Left hindlimb (tissue), 1 donor: ENCODE data around the gene PANX2.
"Not testable (repeated sequence)": the region's sequence is repeated elsewhere in the genome, so short reads cannot be mapped to it uniquely, and the experiment has no call there.

ENCODE experiments used
- DNase-seq: peaks from one replicate; pipeline ENCODE4 v3.0.0-alpha.2; 2018

Gene PANX2

DNA sequence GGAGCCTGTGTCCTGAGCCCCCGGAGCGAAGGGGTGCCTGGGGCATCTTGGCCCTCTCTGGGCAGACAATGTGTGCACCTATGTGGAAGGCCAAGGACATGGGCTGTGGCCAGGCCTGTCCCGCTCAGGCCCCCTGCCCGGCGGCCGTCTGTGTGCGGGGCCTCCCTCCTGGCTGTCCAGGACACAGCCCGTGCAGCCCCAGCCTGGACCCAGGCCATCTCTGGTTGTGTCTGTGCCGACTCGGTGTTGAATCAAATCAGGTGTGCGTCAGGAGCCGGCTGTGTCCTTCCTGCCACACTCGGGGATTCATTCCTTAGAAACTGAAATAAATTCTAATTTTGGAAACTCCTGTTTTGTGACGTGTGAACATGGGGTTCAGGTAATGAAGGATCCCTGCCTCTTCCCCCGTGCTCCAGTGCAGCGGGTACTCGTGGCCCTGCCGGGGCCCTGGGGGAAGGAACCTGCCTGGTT, 28.8 kb downstream of the PANX2 start:
- no peak for DNase-seq

DNA sequence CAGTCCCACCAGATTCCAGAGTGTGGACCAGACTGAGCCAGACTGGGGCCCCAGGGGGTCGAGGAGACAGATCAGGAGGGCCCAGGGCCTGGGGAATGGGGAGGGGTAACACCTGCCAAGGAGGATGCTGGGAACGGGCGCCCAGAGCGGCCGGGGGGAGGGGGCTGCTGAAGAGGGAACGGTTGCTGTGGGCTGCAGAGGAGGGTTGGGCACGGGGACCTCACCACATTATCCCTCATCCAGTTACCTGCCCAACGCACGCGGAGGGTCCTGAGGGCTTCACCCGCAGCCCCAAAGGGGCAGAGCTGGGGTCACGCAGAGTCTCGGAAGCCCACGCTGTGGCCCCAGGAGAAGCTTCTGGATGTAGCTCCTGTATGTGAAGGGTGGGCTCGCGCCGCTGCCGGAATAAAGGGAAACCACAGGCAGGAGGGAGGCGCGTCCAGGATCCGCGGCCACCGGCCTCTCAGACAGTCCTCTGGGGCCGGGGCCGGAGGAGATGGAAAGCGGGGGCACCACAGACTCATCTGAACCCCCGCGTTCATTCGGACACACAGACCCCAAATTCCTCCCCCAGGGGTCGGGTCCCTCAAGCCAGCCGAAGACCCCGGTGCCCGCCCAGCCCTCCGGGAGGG, 29.4 kb downstream of the PANX2 start:
- DNase-seq: no peak

- DNase-seq: peak; percentile 96
These were observed 30.1 kb downstream of the PANX2 start, which contains the start of gene SELENOO for GRCh38 chr22:50200461-50201190. Gene SELENOO, plus strand, starts transcription at chr22:50201011. Its CDS starts 26 bp downstream, at chr22:50201037.

- DNase-seq: no peak
These were observed 30.9 kb downstream of the PANX2 start for GRCh38 chr22:50201191-50202129.

DNA sequence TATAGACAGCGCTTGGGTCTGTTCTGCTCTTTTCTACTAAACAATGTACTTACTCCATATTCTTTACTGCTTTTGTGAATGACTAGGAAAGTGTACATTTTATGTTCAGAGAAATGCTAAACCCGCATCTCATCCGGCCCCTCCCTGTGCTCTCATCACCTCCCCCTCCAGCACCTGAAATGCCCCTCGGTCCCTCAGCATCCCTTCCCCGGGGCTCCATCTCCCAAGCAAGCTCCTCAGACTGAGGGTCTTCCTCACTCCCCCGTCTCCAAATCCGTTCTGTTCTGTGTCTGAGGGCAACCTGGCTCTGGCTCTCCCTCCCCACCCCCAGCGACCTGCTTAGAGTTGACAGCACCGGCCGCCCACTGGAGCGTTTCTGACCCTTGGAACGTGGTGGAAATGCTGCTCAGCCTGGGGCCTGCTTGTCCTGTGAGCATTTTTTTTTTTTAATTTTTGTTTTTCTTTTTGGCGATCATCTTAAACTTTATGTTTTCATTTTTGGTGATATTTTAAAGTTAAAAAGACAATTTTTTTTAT, 31.7 kb downstream of the PANX2 start:
- no peak for DNase-seq

DNA sequence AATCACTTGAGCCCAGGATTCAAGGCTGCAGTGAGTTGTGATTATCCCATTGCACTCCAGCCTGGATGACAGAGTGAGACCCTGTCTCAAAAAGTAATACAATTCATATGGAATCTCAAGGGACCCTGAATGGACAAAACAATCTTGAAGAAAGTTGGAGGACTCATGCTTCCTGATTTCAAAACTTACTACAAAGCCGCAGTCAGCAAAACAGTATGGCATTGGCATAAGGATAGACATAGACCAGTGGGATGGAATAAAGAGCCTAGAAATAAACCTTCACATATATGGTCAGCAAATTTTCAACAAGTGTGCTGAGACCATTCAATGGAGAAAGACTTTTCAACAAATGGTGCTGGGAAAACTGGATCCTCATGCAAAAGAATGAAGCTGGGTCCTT, 32.8 kb downstream of the PANX2 start:
- no peak for DNase-seq

DNA sequence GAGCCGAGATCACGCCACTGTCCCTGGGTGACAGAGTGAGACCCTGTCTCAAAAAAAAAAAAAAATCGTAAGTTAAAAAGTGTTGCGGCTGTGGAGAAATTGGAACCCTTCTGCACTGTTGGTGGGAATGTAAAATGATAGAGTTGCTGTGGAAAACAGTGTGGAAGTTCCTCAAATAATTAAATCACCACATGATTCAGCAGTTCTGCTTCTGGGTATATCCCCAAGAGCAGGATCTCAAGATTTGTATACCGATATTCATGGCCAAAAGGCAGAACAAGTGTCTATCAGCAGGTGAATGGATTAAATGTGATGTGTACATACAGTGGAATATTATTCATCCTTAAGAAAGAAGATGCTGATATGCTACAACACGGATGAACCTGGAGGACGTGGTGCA, 34.0 kb downstream of the PANX2 start:
- no peak for DNase-seq

DNA sequence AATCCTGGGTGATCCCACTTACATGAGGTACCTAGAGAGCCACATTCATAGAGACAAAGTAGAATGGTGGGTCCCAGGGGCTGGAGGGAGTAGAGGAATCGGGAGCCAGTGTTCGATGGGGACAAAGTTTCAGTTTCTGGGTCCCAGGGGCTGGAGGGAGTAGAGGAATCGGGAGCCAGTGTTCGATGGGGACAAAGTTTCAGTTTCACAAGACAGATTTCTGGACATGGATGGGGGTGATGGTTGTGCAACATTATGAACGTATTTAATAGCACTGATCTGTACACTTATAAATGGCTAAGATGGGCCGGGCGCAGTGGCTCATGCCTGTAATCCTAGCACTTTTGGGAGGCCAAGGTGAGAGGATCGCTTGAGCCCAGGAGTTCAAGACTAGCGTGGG, 34.5 kb downstream of the PANX2 start:
- not testable (repeated sequence) for DNase-seq

DNA sequence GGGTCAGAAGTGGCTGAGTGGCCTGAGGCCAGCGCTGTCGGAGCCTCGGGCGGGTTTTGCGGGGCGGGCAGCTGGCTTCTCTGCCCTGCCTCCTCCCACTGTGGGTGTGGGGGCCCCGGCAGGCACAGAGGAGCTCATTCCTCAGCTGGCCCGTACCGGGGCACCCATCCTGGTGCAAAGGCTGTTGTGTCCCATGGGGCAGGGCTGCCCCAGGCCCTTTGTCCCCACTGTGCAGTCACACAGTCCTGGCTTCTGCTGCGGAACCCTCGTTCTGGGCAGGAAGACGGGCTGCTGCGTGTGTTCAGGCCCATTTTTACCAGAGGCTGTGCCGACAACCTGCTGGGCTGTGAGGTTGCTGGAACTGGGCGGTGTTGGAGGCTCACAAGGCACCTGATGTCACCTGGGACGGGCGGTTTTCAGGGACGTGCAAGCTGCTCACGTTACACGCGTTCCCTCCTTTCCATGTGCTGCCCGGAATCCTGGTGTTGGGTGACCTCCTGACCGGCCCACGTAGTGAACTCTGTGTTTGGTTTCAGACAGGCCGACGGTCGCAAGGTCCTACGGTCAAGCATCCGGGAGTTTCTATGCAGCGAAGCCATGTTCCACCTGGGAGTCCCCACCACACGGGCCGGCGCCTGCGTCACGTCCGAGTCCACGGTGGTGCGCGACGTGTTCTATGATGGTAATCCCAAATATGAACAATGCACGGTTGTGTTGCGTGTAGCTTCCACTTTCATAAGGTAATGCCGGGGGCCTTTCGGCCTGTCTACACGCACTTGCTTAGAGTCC, 35.4 kb downstream of the PANX2 start:
- no peak for DNase-seq

DNA sequence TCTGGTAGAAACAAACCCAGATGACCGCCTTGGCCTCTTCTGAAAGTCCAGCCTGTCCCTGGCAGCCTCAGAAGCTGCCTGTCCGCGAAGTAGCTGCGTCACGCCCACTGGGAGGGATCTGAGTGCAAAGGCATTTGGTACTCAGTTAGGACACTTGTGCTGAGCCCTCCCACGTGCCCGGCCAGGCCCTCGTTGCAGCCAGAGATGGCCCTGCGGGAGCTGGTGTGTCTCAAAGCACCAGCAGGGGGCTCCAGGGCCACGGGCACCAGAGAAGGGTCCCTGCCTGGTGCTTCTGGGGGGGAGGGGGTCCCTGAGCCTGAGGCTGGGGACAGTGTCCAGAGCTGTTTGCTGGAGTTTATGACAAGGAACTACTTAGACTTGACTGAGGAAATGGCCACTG, 36.1 kb downstream of the PANX2 start:
- DNase-seq: no peak

DNA sequence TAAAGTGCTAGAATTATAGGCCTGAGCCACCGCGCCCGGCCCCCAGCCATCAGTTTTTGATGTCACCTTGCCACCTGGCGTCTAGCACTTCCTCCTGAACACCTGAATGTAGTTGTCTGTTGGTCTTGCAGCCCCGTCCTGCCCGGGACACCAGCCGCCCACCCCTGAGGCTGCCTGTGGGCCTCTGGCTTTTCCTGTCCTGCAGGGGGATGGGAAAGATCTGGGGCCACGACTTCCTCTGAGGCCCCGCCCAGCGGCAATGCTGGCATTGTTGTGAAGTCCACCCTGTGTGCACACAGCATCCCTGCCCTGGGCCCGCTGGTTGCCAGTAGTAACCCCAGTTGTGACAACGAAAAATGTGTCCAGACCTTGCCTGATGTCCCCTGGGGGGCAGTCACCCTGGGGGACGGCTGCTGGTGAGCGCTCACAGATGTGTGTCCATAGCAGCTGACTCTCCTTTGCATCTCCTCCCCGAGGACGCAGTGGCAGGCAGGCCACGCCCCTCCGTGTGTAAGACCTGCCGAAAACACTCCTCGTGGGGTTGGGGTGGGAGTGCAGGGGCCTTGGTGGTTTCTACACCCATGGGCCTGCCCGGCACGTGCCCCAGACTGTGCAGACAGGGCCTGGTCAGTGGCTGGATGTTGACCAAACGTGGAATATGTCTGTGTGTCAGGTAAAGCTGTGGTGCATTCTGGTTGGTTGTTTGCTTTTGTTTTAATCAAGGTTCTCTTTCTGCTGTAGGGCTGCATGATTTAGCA, 37.0 kb downstream of the PANX2 start:
- DNase-seq: no peak

- DNase-seq: peak; percentile 32
These were observed 38.0 kb downstream of the PANX2 start for GRCh38 chr22:50208430-50208938.

GRCh38 chr22:50208939-50209892, 38.7 kb downstream of the PANX2 start:
- peak; percentile 40 for DNase-seq

DNA sequence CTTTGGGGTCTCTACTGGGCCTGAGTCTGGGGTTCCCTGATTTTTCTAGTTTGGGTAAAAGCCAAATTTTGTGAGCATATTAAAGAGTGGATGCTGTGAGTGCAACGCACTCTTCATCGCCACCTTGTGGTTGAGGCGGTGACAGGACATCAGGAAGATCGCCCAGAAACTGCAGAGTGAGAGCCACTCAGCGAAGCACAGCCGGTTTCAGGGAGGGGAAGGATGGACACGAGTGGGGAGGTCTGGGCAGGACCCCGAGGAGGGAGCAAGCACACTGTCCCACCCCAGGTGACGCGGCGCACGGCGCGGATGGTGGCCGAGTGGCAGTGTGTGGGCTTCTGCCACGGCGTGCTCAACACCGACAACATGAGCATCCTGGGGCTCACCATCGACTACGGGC, 39.4 kb downstream of the PANX2 start:
- peak; percentile 63 for DNase-seq

- peak; percentile 23 for DNase-seq
These were observed 40.0 kb downstream of the PANX2 start for GRCh38 chr22:50210378-50211139.

GRCh38 chr22:50211147-50211546, 40.6 kb downstream of the PANX2 start:
- peak; percentile 16 for DNase-seq

DNA sequence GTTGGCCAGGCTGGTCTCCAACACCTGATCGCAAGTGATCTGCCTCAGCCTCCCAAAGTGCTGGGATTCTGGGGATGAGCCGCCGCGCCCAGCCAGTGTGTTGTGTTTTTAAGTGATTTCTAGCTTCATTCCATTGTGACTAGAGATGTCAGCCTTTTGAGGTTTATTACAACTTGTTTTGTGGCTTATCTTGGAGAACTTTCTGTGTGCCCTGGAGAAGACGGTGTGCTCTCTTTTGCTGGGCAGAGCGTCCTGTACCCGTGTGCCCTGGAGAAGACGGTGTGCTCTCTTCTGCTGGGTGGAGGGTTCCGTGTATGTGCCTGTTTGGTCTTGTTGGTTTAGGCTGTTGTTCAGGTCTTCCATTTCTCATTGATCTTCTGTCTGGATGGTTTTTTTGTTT, 42.7 kb downstream of the PANX2 start:
- no peak for DNase-seq

- DNase-seq: no peak
These were observed 44.9 kb downstream of the PANX2 start for GRCh38 chr22:50215297-50216054.
